ENCODE results near the gene MATN1. TPM values are rescaled to one million over a fixed set of nuclear protein-coding genes. Genes with fewer than 3 reads are reported as not detected.

MATN1 gene
- total RNA-seq, 1 experiment from 2014 or later = 0.12 TPM

- H4K20me1 ChIP-seq (ENCODE audit: insufficient read depth) = no peaks in the 10 kb centered on the region
- ChIA-PET RAD21 (ENCODE audit: low non-redundant PET in 1 of 2, low total read pairs in 2 of 2, uncharacterized antibody in 2 of 2, unreplicated experiment in 2 of 2) (no interaction called here), POLR2A (no interaction called here), CTCF (interaction anchor here (1.1 kb wide), 1 partner anchor 302 kb away, joined by 3 read pairs; no protein-coding TSS in a partner anchor)
- H3K36me3 ChIP-seq (ENCODE audit: control insufficient read depth in 1 of 2, insufficient read depth in 2 of 2, low read length in 2 of 2) = no peaks in the 10 kb centered on the region
- H3K27ac ChIP-seq (ENCODE audit: low read depth, low read length) = no peak overlapping the region
- no peak overlapping the region for H3K4me2 ChIP-seq (ENCODE audit: low read length)
- H3K79me2 ChIP-seq (ENCODE audit: insufficient read depth, low read length) = no peaks in the 10 kb centered on the region
- no peak overlapping the region for H3K9ac ChIP-seq (ENCODE audit: low read length)
- no peaks in the 10 kb centered on the region for H3K9me2 ChIP-seq (ENCODE audit: insufficient read depth)
- peaks cover 3 to 6% of the 10 kb centered on the region in 2 experiments; a peak in 2 of 4 replicates for H3K9me3 ChIP-seq (ENCODE audit: control insufficient read depth in 1 of 2, insufficient read depth in 1 of 2, low read depth in 1 of 2, low read length in 2 of 2)
- intact Hi-C loops (cut with micrococcal nuclease) = no loop called here
- H2AFZ ChIP-seq (ENCODE audit: low read depth, low read length, poor library complexity, severe bottlenecking) = no peak overlapping the region
- BruUV-seq (replicated peaks) = no TSS peak
- TF ChIP-seq SRF (IDR thresholded peaks at IDR 0.05; ENCODE audit: low read depth) (no peak), JUND (IDR thresholded peaks at IDR 0.05) (no peak), RAD21 (IDR thresholded peaks at IDR 0.05; ENCODE audit: low read depth) (no peak), MAX (IDR thresholded peaks at IDR 0.05) (no peak)
- no peak for ATAC-seq
- no peak overlapping the region for H3K4me3 ChIP-seq (replicated peaks in 1 of 2; ENCODE audit: low read depth in 1 of 2, low read length in 2 of 2)
- DNase-seq (ENCODE audit: low read depth, low spot score) = no peak
- H3K4me1 ChIP-seq (ENCODE audit: control insufficient read depth in 1 of 2, insufficient read depth in 2 of 2, low read length in 2 of 2) = peaks cover 10 to 18% of the 10 kb centered on the region in 2 experiments; a peak in 3 of 4 replicates
- no peaks in the 10 kb centered on the region for H3K27me3 ChIP-seq (ENCODE audit: insufficient read depth, low read length)
Measured at GRCh38 chr1:30682396-30683275, 40.7 kb downstream of the MATN1 start.

- Histone ChIP-seq H3K4me1 (ENCODE audit: control insufficient read depth in 1 of 2, insufficient read depth in 2 of 2, low read length in 2 of 2) (peaks cover 10 to 18% of the 10 kb centered on the region in 2 experiments; a peak in 3 of 4 replicates), H3K79me2 (ENCODE audit: insufficient read depth, low read length) (no peaks in the 10 kb centered on the region), H3K27ac (ENCODE audit: low read depth, low read length) (no peak overlapping the region), H4K20me1 (ENCODE audit: insufficient read depth) (no peaks in the 10 kb centered on the region), H3K4me3 (replicated peaks in 1 of 2; ENCODE audit: low read depth in 1 of 2, low read length in 2 of 2) (no peak overlapping the region), H3K27me3 (ENCODE audit: insufficient read depth, low read length) (no peaks in the 10 kb centered on the region), H3K36me3 (ENCODE audit: control insufficient read depth in 1 of 2, insufficient read depth in 2 of 2, low read length in 2 of 2) (no peaks in the 10 kb centered on the region), H3K9me3 (ENCODE audit: control insufficient read depth in 1 of 2, insufficient read depth in 1 of 2, low read depth in 1 of 2, low read length in 2 of 2) (peaks cover 3 to 6% of the 10 kb centered on the region in 2 experiments; a peak in 2 of 4 replicates), H2AFZ (ENCODE audit: low read depth, low read length, poor library complexity, severe bottlenecking) (no peak overlapping the region), H3K9ac (ENCODE audit: low read length) (no peak overlapping the region), H3K9me2 (ENCODE audit: insufficient read depth) (no peaks in the 10 kb centered on the region), H3K4me2 (ENCODE audit: low read length) (no peak overlapping the region)
- POLR2A ChIA-PET = no interaction called here
- RAD21 ChIA-PET (ENCODE audit: low non-redundant PET in 1 of 2, low total read pairs in 2 of 2, uncharacterized antibody in 2 of 2, unreplicated experiment in 2 of 2) = no interaction called here
- no TSS peak for BruUV-seq (replicated peaks)
- DNase-seq (ENCODE audit: low read depth, low spot score) (no peak), ATAC-seq (no peak)
- intact Hi-C loops (cut with micrococcal nuclease) = no loop called here
- CTCF ChIA-PET = no interaction called here
- no peak for TF ChIP-seq EGR1 (IDR thresholded peaks at IDR 0.05; ENCODE audit: low read depth)
- no peak for TF ChIP-seq ELF1 (IDR thresholded peaks at IDR 0.05; ENCODE audit: borderline replicate concordance, low read depth)
- no peak for TF ChIP-seq ATF3 (IDR thresholded peaks at IDR 0.05)
- TF ChIP-seq JUND (IDR thresholded peaks at IDR 0.05) = no peak
- TF ChIP-seq SIN3A (IDR thresholded peaks at IDR 0.05; ENCODE audit: low read depth) = no peak
- TF ChIP-seq SRF (IDR thresholded peaks at IDR 0.05; ENCODE audit: low read depth) = no peak
- no peak for TF ChIP-seq MAX (IDR thresholded peaks at IDR 0.05)
- no peak for TF ChIP-seq YY1 (IDR thresholded peaks at IDR 0.05; ENCODE audit: extremely low read depth, insufficient replicate concordance, low read depth, low read length)
- no peak for TF ChIP-seq SP1 (IDR thresholded peaks at IDR 0.05; ENCODE audit: low read depth)
- no peak for TF ChIP-seq ZBTB33 (IDR thresholded peaks at IDR 0.05; ENCODE audit: extremely low read depth, insufficient replicate concordance, low read length)
- TF ChIP-seq EZH2phosphoT487 (IDR thresholded peaks at IDR 0.05; ENCODE audit: borderline replicate concordance) = no peak
- TF ChIP-seq FOSL1 (IDR thresholded peaks at IDR 0.05; ENCODE audit: low read depth) = no peak
- no peak for TF ChIP-seq CBX3 (IDR thresholded peaks at IDR 0.05; ENCODE audit: low read depth)
- TF ChIP-seq EZH2 (IDR thresholded peaks at IDR 0.05) = no peak
- TF ChIP-seq RAD21 (IDR thresholded peaks at IDR 0.05; ENCODE audit: low read depth) = no peak
Measured at GRCh38 chr1:30681782-30682181, 41.6 kb downstream of the MATN1 start.
